ENCODE results near the gene MRNIP. TPM values are rescaled to one million over a fixed set of nuclear protein-coding genes. Genes with fewer than 3 reads are reported as not detected.
"Not testable (repeated sequence)": the region's sequence is repeated elsewhere in the genome, so short reads cannot be mapped to it uniquely, and the experiment has no call there.

MRNIP gene
- total and polyA plus RNA-seq, 9 donors = 10.7 to 20.2 (median 15.9) TPM

- peak within 1 kb of the TSS; percentile 10 for H3K4me3 ChIP-seq (ENCODE audit: low read length)
- peaks cover 9% of the 10 kb centered on the region for H3K27me3 ChIP-seq (ENCODE audit: control insufficient read depth, insufficient read depth, low read length)
- peaks cover 18% of the 10 kb centered on the region for H3K36me3 ChIP-seq (ENCODE audit: control insufficient read depth, insufficient read depth, low read length)
- H3K4me1 ChIP-seq (ENCODE audit: control insufficient read depth, insufficient read depth, low read length) = peaks cover 34% of the 10 kb centered on the region
- no peaks in the 10 kb centered on the region for H3K9me3 ChIP-seq (replicated peaks; ENCODE audit: control insufficient read depth, low read depth, low read length)
- H3K27ac ChIP-seq (ENCODE audit: low read length) = no peak within 1 kb of the TSS
- peak; percentile 83 for DNase-seq
- WGBS (ENCODE audit: insufficient coverage) = 25% methylated on average over 10 of the region's 19 CpGs
These were observed 65.0 kb downstream of the MRNIP start, which contains the start of gene LTC4S for GRCh38 chr5:179793468-179794139. TSS of gene LTC4S (plus strand) at chr5:179793986. CDS start at chr5:179794081, 95 bp downstream.

GRCh38 chr5:179792612-179793467, 65.8 kb downstream of the MRNIP start:
- Histone ChIP-seq H3K4me1 (ENCODE audit: control insufficient read depth, insufficient read depth, low read length) (peaks cover 34% of the 10 kb centered on the region), H3K36me3 (ENCODE audit: control insufficient read depth, insufficient read depth, low read length) (peaks cover 10% of the 10 kb centered on the region), H3K9me3 (replicated peaks; ENCODE audit: control insufficient read depth, low read depth, low read length) (no peaks in the 10 kb centered on the region), H3K27me3 (ENCODE audit: control insufficient read depth, insufficient read depth, low read length) (peaks cover 9% of the 10 kb centered on the region), H3K27ac (ENCODE audit: low read length) (no peak overlapping the region), H3K4me3 (ENCODE audit: low read length) (no peak overlapping the region)
- 75% methylated on average over 20 of the region's 24 CpGs for WGBS (ENCODE audit: insufficient coverage)
- no peak for DNase-seq

- Histone ChIP-seq H3K4me3 (ENCODE audit: low read length) (no peak overlapping the region), H3K4me1 (ENCODE audit: control insufficient read depth, insufficient read depth, low read length) (peaks cover 34% of the 10 kb centered on the region), H3K27me3 (ENCODE audit: control insufficient read depth, insufficient read depth, low read length) (peaks cover 9% of the 10 kb centered on the region), H3K27ac (ENCODE audit: low read length) (no peak overlapping the region), H3K36me3 (ENCODE audit: control insufficient read depth, insufficient read depth, low read length) (peaks cover 4% of the 10 kb centered on the region), H3K9me3 (replicated peaks; ENCODE audit: control insufficient read depth, low read depth, low read length) (no peaks in the 10 kb centered on the region)
- peak; percentile 76 for DNase-seq
- 57% methylated on average over 15 of the region's 15 CpGs for WGBS (ENCODE audit: insufficient coverage)
These were observed 66.6 kb downstream of the MRNIP start for GRCh38 chr5:179791881-179792611.

DNA sequence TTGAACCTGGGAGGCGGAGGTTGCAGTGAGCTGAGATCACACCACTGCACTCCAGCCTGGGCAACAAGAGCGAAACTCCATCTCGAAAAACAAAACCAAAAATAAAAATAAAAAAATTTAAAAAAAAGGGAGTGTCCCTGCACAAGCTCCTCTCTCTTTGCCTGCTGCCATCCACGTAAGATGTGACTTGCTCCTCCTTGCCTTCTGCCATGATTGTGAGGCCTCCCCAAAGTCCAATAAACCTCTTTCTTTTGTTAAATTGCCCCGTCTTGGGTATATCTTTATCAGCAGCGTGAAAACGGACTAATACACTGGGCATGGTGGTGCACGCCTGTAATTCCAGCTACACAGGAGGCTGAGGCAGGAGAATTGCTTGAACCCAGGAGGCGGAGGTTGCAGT, 69.3 kb downstream of the MRNIP start:
- WGBS (ENCODE audit: insufficient coverage) = 92% methylated on average over 5 of the region's 9 CpGs

GRCh38 chr5:179788193-179788854, 70.3 kb downstream of the MRNIP start:
- DNase-seq = no peak
- H3K27me3 ChIP-seq (ENCODE audit: control insufficient read depth, insufficient read depth, low read length) = no peaks in the 10 kb centered on the region
- no peak overlapping the region for H3K27ac ChIP-seq (ENCODE audit: low read length)
- peaks cover 4% of the 10 kb centered on the region for H3K4me1 ChIP-seq (ENCODE audit: control insufficient read depth, insufficient read depth, low read length)
- H3K36me3 ChIP-seq (ENCODE audit: control insufficient read depth, insufficient read depth, low read length) = no peaks in the 10 kb centered on the region
- 89% methylated on average over 6 of the region's 7 CpGs for WGBS (ENCODE audit: insufficient coverage)
- no peaks in the 10 kb centered on the region for H3K9me3 ChIP-seq (replicated peaks; ENCODE audit: control insufficient read depth, low read depth, low read length)
- no peak overlapping the region for H3K4me3 ChIP-seq (ENCODE audit: low read length)

More for the DNA sequence above, 69.3 kb downstream of the MRNIP start:
- H3K27ac ChIP-seq (ENCODE audit: low read length); H3K27me3 ChIP-seq (ENCODE audit: control insufficient read depth, insufficient read depth, low read length); H3K4me3 ChIP-seq (ENCODE audit: low read length); H3K9me3 ChIP-seq (replicated peaks; ENCODE audit: control insufficient read depth, low read depth, low read length); DNase-seq; H3K36me3 ChIP-seq (ENCODE audit: control insufficient read depth, insufficient read depth, low read length): not testable (repeated sequence)
- H3K4me1 ChIP-seq (ENCODE audit: control insufficient read depth, insufficient read depth, low read length) = peaks cover 14% of the 10 kb centered on the region

Other genes starting within 250 kb of the MRNIP start
- 396 TPM for gene HNRNPH1, start 235.1 kb downstream of the MRNIP start, total RNA-seq
- 100 to 1,000 TPM; 430 to 829 (median 580) TPM for gene HNRNPH1, start 235.1 kb downstream of the MRNIP start, polyA plus RNA-seq (ENCODE audit: insufficient read depth in 1 of 8, insufficient read length in 8 of 8, low replicate concordance in 1 of 8)
- gene CBY3, start 177.8 kb downstream of the MRNIP start, total RNA-seq = not detected
- under 1 TPM in 7 of 8 donors, not detected in 1; 0.39 to 0.63 (median 0.61) TPM for gene CBY3, start 177.8 kb downstream of the MRNIP start, polyA plus RNA-seq (ENCODE audit: insufficient read depth in 1 of 8, insufficient read length in 8 of 8, low replicate concordance in 1 of 8)
- gene CANX, start 159.8 kb downstream of the MRNIP start, total RNA-seq = 202 TPM
- gene CANX, start 159.8 kb downstream of the MRNIP start, polyA plus RNA-seq (ENCODE audit: insufficient read depth in 1 of 8, insufficient read length in 8 of 8, low replicate concordance in 1 of 8) = 100 to 1,000 TPM; 176 to 267 (median 213) TPM
- 11.3 TPM for gene MAML1, start 126.0 kb downstream of the MRNIP start, total RNA-seq
- gene MAML1, start 126.0 kb downstream of the MRNIP start, polyA plus RNA-seq (ENCODE audit: insufficient read depth in 1 of 8, insufficient read length in 8 of 8, low replicate concordance in 1 of 8) = 10 to 100 TPM; 21.2 to 35.1 (median 27.2) TPM
- gene LTC4S, start 64.8 kb downstream of the MRNIP start, total RNA-seq = 2.3 TPM
- 1 to 10 TPM; 2.3 to 4.6 (median 3.6) TPM for gene LTC4S, start 64.8 kb downstream of the MRNIP start, polyA plus RNA-seq (ENCODE audit: insufficient read depth in 1 of 8, insufficient read length in 8 of 8, low replicate concordance in 1 of 8)
- 34.4 TPM for gene MGAT4B, start 52.0 kb downstream of the MRNIP start, total RNA-seq
- 10 to 100 TPM; 66.8 to 83.8 (median 73.2) TPM for gene MGAT4B, start 52.0 kb downstream of the MRNIP start, polyA plus RNA-seq (ENCODE audit: insufficient read depth in 1 of 8, insufficient read length in 8 of 8, low replicate concordance in 1 of 8)
- 67.7 TPM for gene SQSTM1, start 37.9 kb downstream of the MRNIP start, total RNA-seq
- gene SQSTM1, start 37.9 kb downstream of the MRNIP start, polyA plus RNA-seq (ENCODE audit: insufficient read depth in 1 of 8, insufficient read length in 8 of 8, low replicate concordance in 1 of 8) = 10 to 100 TPM; 61.2 to 75.9 (median 71.4) TPM
- gene TBC1D9B, start 49.1 kb upstream of the MRNIP start, total RNA-seq = 20.1 TPM
- gene TBC1D9B, start 49.1 kb upstream of the MRNIP start, polyA plus RNA-seq (ENCODE audit: insufficient read depth in 1 of 8, insufficient read length in 8 of 8, low replicate concordance in 1 of 8) = 10 to 100 TPM; 45.1 to 71.7 (median 57.4) TPM
- gene RNF130, start 212.9 kb upstream of the MRNIP start, total RNA-seq = 37.0 TPM
- 10 to 100 TPM; 34.4 to 45.3 (median 37.3) TPM for gene RNF130, start 212.9 kb upstream of the MRNIP start, polyA plus RNA-seq (ENCODE audit: insufficient read depth in 1 of 8, insufficient read length in 8 of 8, low replicate concordance in 1 of 8)

All from muscle of leg (tissue), 11 donors.